Caco-2 (cell line): Measurements from ENCODE around the gene PHIP. TPM values are rescaled to one million over a fixed set of nuclear protein-coding genes. Genes with fewer than 3 reads are reported as not detected.

Experiments used
- BruUV-seq: library from RNA; stranded (reverse); fragments of 400-500 nt; replicated peaks from 2 replicates; lab custom pipeline; 2021; lab: Mats Ljungman, UMichigan
- CTCF ChIA-PET: fragments of 300-600 bp; sonication (Branson Sonifier 250); formaldehyde crosslinking; loops from one replicate; lab custom pipeline; 2022; ENCODE audit warnings: antibody characterized with exemption; lab: Charles Lee
- POLR2A ChIA-PET: fragments of 300-600 bp; sonication (Branson Sonifier 250); formaldehyde crosslinking; loops from one replicate; lab custom pipeline; 2022; ENCODE audit warnings: antibody characterized with exemption; lab: Charles Lee
- DNase-seq, 2 experiments: peaks; one replicate each; pipeline versions ENCODE4 v3.0.0 to v3.0.0-alpha.2; 2020 to 2022
- H3K27me3 ChIP-seq: replicated peaks from 2 replicates; pipeline ENCODE4 v1.6.0; 2011; ENCODE audit warnings: low read length; ENCODE audit not compliant: control insufficient read depth, insufficient read depth
- H3K36me3 ChIP-seq: 2 replicates; pipeline ENCODE4 v1.5.1; 2011; ENCODE audit warnings: low read length; ENCODE audit not compliant: control insufficient read depth, insufficient read depth
- H3K4me1 ChIP-seq: fragments of 250-450 bp; sonication (Bioruptor Pico); 2 replicates; pipeline ENCODE4 v1.5.1; 2020; ENCODE audit warnings: mild to moderate bottlenecking
- H3K4me3 ChIP-seq: 2 replicates; pipeline ENCODE4 v1.5.1; 2011; ENCODE audit warnings: low read depth, mild to moderate bottlenecking, control low read depth, low read length
- H3K9me3 ChIP-seq: fragments of 250-450 bp; sonication (Bioruptor Pico); 2 replicates; pipeline ENCODE4 v1.5.1; 2020; ENCODE audit warnings: mild to moderate bottlenecking, moderate library complexity
- H3K27ac Mint-ChIP-seq: one replicate; pipeline ENCODE4 v1.8.0; 2022; ENCODE audit warnings: mixed read lengths; ENCODE audit not compliant: unreplicated experiment
- H3K27me3 Mint-ChIP-seq: one replicate; pipeline ENCODE4 v1.8.0; 2022; ENCODE audit warnings: mixed read lengths; ENCODE audit not compliant: insufficient read depth, unreplicated experiment
- H3K36me3 Mint-ChIP-seq: one replicate; pipeline ENCODE4 v1.8.0; 2022; ENCODE audit warnings: mild to moderate bottlenecking, mixed read lengths; ENCODE audit not compliant: insufficient read depth, unreplicated experiment
- H3K4me1 Mint-ChIP-seq: one replicate; pipeline ENCODE4 v1.8.0; 2022; ENCODE audit warnings: low read depth, mixed read lengths; ENCODE audit not compliant: unreplicated experiment
- H3K4me3 Mint-ChIP-seq: one replicate; pipeline ENCODE4 v1.8.0; 2022; ENCODE audit warnings: mild to moderate bottlenecking, moderate library complexity, mixed read lengths; ENCODE audit not compliant: unreplicated experiment
- H3K9me3 Mint-ChIP-seq: one replicate; pipeline ENCODE4 v1.8.0; 2022; ENCODE audit warnings: mixed read lengths; ENCODE audit not compliant: unreplicated experiment
- CTCF ChIP-seq, 2 experiments: fragments of 200-600 bp in 1 of 2; IDR thresholded peaks; 1 replicate in 1 of 2; 2 replicates in 1 of 2; pipeline versions ENCODE4 v1.5.1 to v1.8.0; 2011 to 2022; ENCODE audit warnings: antibody characterized with exemption in 1 of 2, control low read depth in 1 of 2, inconsistent platforms in 1 of 2, low read depth in 1 of 2, low read length in 1 of 2, mild to moderate bottlenecking in 1 of 2, moderate library complexity in 1 of 2; ENCODE audit not compliant: insufficient read depth in 1 of 2, severe bottlenecking in 1 of 2, unreplicated experiment in 1 of 2
- intact Hi-C: fragments of 100-400 bp; cut with micrococcal nuclease; formaldehyde crosslinking; loops from one replicate; pipeline ENCODE4 v1.10.0; 2022; ENCODE audit not compliant: unreplicated experiment
- total RNA-seq: library from RNA; stranded (reverse); gene quantifications from 2 replicates; pipeline ENCODE4 v1.2.3, GENCODE V29; 2022

The PHIP gene
- total RNA-seq, 1 experiment from 2014 or later: 31.2 TPM

- H3K4me3 Mint-ChIP-seq: no peak overlapping the region
- ChIA-PET POLR2A (no interaction called here), CTCF (no interaction called here)
- Histone ChIP-seq H3K27me3 (no peaks in the 10 kb centered on the region), H3K36me3 (peaks cover 2% of the 10 kb centered on the region), H3K4me3 (no peak overlapping the region), H3K9me3 (no peaks in the 10 kb centered on the region), H3K4me1 (no peaks in the 10 kb centered on the region)
- intact Hi-C loops: no loop called here
- DNase-seq: no peak
- no peaks in the 10 kb centered on the region for H3K27me3 Mint-ChIP-seq
- no peak for TF ChIP-seq CTCF (IDR thresholded peaks at IDR 0.05; ENCODE audit: insufficient read depth in 1 of 2, low read depth in 1 of 2, low read length in 1 of 2, severe bottlenecking in 1 of 2, unreplicated experiment in 1 of 2)
- peaks cover 83% of the 10 kb centered on the region for H3K36me3 Mint-ChIP-seq
- H3K4me1 Mint-ChIP-seq: no peaks in the 10 kb centered on the region
- no peaks in the 10 kb centered on the region for H3K9me3 Mint-ChIP-seq
- no peak overlapping the region for H3K27ac Mint-ChIP-seq
- BruUV-seq: no TSS peak
Observed at GRCh38 chr6:78993955-78994354, 84.1 kb downstream of the PHIP start.

- Mint-ChIP-seq H3K36me3 (peaks cover 78% of the 10 kb centered on the region), H3K4me3 (no peak overlapping the region), H3K27me3 (no peaks in the 10 kb centered on the region), H3K27ac (no peak overlapping the region), H3K4me1 (no peaks in the 10 kb centered on the region), H3K9me3 (no peaks in the 10 kb centered on the region)
- ChIA-PET CTCF (no interaction called here), POLR2A (no interaction called here)
- no peaks in the 10 kb centered on the region for H3K4me1 ChIP-seq
- DNase-seq: no peak
- no peak overlapping the region for H3K4me3 ChIP-seq
- intact Hi-C loops: no loop called here
- no peak for TF ChIP-seq CTCF (IDR thresholded peaks at IDR 0.05; ENCODE audit: insufficient read depth in 1 of 2, low read depth in 1 of 2, low read length in 1 of 2, severe bottlenecking in 1 of 2, unreplicated experiment in 1 of 2)
- peaks cover 2% of the 10 kb centered on the region for H3K36me3 ChIP-seq
- no peaks in the 10 kb centered on the region for H3K27me3 ChIP-seq
- BruUV-seq: no TSS peak
- H3K9me3 ChIP-seq: no peaks in the 10 kb centered on the region
Observed at GRCh38 chr6:78989191-78989590, 88.9 kb downstream of the PHIP start.

- Mint-ChIP-seq H3K4me3 (no peak overlapping the region), H3K4me1 (no peaks in the 10 kb centered on the region), H3K36me3 (peaks cover 83% of the 10 kb centered on the region), H3K27me3 (no peaks in the 10 kb centered on the region), H3K27ac (no peak overlapping the region), H3K9me3 (no peaks in the 10 kb centered on the region)
- Histone ChIP-seq H3K4me1 (no peaks in the 10 kb centered on the region), H3K9me3 (no peaks in the 10 kb centered on the region), H3K27me3 (no peaks in the 10 kb centered on the region), H3K36me3 (no peaks in the 10 kb centered on the region; the same call in 1 of the 2 replicates), H3K4me3 (no peak overlapping the region)
- no peak for TF ChIP-seq CTCF (IDR thresholded peaks at IDR 0.05; ENCODE audit: insufficient read depth in 1 of 2, low read depth in 1 of 2, low read length in 1 of 2, severe bottlenecking in 1 of 2, unreplicated experiment in 1 of 2)
- CTCF ChIA-PET: no interaction called here
- POLR2A ChIA-PET: no interaction called here
- BruUV-seq: no TSS peak
- intact Hi-C loops: no loop called here
- DNase-seq: no peak
Observed at GRCh38 chr6:78986161-78986560, 91.9 kb downstream of the PHIP start.
